ENCODE data around the gene IGHMBP2.

DNA sequence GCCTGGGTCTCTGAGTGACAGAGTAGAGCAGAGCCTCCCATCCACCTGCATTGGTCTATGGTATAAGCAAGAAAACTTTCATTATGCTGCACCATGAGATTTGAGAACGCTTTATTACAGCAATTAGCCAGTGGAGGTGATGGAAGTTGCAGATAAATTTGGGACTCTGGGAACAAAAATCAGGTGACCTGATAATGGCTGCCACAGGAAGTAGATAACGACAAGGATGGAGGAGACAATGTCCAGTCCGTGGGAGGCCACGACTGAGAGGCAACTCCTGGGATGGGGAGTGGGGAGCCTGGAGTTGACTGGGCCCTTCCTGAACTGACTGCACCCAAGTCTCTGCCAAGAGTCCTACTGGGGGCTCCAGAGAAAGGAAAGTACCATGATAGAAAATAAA lies 72.4 kb downstream of the IGHMBP2 start:
- TF ChIP-seq CTCF (conservative IDR thresholded peaks at IDR 0.05) (no peak), EZH2 (IDR thresholded peaks at IDR 0.05; ENCODE audit: low read depth) (no peak)
